B cell (primary cell): ENCODE measurements around the gene MTERF4.

Experiments used
- EZH2 ChIP-seq: IDR thresholded peaks from 2 replicates; pipeline ENCODE4 v1.6.1; 2012; ENCODE audit warnings: borderline replicate concordance, low read depth, mild to moderate bottlenecking, moderate library complexity, low read length; ENCODE audit not compliant: insufficient read depth, poor library complexity, severe bottlenecking
- TF ChIP-seq, protein P1 (sequence below): fragments of 200-600 bp; IDR thresholded peaks from one replicate; pipeline ENCODE4 v1.8.0; 2022; ENCODE audit warnings: antibody characterized with exemption, mild to moderate bottlenecking

DNA sequence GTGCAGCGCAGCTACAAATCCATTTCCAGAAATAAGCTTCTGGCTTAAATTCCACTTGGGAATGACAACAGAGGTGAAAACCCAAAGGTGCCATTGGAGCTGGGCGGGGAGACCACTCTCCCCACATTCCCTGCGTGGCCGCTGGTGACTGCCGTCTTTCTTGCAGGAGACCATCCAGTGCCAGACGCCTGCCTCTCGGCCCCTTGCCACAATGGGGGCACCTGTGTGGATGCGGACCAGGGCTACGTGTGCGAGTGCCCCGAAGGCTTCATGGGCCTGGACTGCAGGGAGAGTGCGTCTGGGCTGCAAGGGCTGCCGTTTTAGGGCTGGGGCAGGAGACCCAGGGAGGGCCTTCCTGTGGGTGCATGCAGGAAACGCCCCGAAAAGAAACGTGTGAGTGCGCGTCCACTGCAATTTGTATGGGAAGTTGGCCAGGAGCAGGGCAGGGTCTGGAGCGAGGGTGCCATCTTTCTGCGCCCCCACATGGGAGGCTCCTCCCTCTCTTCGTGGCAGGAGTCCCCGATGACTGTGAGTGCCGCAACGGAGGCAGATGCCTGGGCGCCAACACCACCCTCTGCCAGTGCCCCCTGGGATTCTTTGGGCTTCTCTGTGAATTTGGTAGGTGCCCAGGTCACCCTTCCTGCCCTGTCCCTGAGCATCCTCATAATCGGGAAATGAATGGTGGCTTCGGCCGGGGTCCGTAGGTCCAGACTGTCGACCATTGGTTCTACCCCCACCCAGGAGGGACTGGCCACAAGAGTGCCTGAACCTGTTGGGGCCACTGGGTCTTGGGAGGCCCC lies 53.7 kb downstream of the MTERF4 start:
- TF ChIP-seq, protein P1, sequence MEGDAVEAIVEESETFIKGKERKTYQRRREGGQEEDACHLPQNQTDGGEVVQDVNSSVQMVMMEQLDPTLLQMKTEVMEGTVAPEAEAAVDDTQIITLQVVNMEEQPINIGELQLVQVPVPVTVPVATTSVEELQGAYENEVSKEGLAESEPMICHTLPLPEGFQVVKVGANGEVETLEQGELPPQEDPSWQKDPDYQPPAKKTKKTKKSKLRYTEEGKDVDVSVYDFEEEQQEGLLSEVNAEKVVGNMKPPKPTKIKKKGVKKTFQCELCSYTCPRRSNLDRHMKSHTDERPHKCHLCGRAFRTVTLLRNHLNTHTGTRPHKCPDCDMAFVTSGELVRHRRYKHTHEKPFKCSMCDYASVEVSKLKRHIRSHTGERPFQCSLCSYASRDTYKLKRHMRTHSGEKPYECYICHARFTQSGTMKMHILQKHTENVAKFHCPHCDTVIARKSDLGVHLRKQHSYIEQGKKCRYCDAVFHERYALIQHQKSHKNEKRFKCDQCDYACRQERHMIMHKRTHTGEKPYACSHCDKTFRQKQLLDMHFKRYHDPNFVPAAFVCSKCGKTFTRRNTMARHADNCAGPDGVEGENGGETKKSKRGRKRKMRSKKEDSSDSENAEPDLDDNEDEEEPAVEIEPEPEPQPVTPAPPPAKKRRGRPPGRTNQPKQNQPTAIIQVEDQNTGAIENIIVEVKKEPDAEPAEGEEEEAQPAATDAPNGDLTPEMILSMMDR: no peak
- TF ChIP-seq EZH2: no peak
